GM12892 (cell line): Measurements from ENCODE around the gene ADGRL2.
"Not testable (repeated sequence)": the region's sequence is repeated elsewhere in the genome, so short reads cannot be mapped to it uniquely, and the experiment has no call there.

Experiments used
- DNase-seq: peaks from one replicate; pipeline ENCODE4 v3.0.0; 2011; ENCODE audit not compliant: insufficient read length
- FAIRE-seq: peaks from 2 replicates; lab custom pipeline; 2011; peaks lifted over from hg19 to GRCh38; lab: Jason Lieb, UNC
- POLR2A ChIP-seq: IDR thresholded peaks from 2 replicates; pipeline ENCODE4 v1.6.1; 2011; ENCODE audit warnings: low read depth, low read length, control low read depth
- POLR2AphosphoS5 ChIP-seq: IDR thresholded peaks from 2 replicates; pipeline ENCODE4 v1.6.1; 2011; ENCODE audit warnings: low read depth, low read length, control low read depth
- TAF1 ChIP-seq: IDR thresholded peaks from 2 replicates; pipeline ENCODE4 v1.6.1; 2011; ENCODE audit warnings: low read depth, mild to moderate bottlenecking, control low read depth, low read length, borderline replicate concordance

ADGRL2 gene

GRCh38 chr1:81867235-81867634, 66.5 kb downstream of the ADGRL2 start:
- DNase-seq (no peak), FAIRE-seq (no peak)
- TF ChIP-seq POLR2AphosphoS5 (no peak), POLR2A (no peak), TAF1 (no peak)

DNA sequence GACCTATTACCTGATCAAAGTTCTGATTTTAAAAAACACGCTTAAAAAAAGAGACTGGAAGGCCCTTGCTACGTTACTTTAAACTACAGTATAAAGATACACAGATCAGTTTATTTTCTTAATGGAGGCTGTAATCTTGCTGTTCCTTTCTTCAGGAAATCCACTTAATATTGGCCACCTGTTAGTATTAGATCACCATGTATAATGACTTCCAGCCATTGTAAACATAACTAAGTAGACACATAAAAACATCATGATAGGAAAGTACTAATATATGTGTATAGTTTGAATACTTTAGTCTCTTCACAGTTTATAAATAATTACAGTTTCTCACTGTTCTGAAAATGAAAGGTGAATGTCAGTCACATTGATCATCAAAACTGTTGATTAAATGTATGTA, 68.6 kb downstream of the ADGRL2 start:
- TF ChIP-seq POLR2A: no peak
- TF ChIP-seq TAF1: no peak
- TF ChIP-seq POLR2AphosphoS5: no peak
- DNase-seq (no peak), FAIRE-seq (no peak)

- FAIRE-seq, DNase-seq: not testable (repeated sequence)
These were observed 70.4 kb downstream of the ADGRL2 start for GRCh38 chr1:81871091-81871490.

DNA sequence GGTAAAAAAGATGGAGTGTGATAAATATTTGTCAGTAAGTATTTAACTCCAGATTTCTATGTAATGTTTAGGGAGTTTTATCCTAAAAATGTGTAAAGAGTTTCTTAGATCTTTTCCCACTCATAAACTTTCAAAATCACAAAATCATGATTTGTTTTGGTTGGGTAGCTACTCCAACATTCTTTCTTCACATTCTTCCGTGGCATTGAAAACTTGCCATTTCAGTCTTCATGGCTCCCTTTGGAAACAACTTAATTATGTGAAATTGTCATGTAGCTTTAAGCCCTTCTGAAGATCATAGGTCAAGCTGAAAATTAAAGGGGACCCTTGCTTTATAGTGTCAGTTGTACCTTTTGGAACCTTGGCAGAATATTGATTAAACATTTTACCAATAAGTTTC, 73.2 kb downstream of the ADGRL2 start:
- FAIRE-seq (no peak), DNase-seq (no peak)
- TF ChIP-seq POLR2AphosphoS5 (no peak), POLR2A (no peak), TAF1 (no peak)

DNA sequence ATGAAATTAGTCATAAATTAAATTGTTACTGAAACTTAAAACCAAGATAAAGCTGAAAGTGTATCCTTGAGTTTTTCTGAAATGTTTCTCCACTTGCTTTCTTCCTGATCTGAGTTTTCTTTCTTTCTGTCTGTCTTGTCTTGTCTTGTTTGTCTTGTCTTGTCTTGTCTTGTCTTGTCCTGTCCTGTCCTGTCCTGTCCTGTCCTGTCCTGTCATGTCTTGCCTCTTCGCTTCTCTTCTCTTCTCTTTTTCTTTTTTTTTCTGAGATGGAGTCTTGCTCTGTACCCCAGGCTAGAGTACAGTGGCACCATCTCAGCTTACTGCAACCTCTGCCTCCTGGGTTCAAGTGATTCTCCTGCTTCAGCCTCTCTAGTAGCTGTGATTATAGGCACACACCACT, 73.7 kb downstream of the ADGRL2 start:
- FAIRE-seq (no peak), DNase-seq (no peak)
- no peak for TF ChIP-seq POLR2AphosphoS5
- no peak for TF ChIP-seq POLR2A
- no peak for TF ChIP-seq TAF1

- FAIRE-seq (no peak), DNase-seq (no peak)
- TF ChIP-seq TAF1: no peak
These were observed 74.2 kb downstream of the ADGRL2 start for GRCh38 chr1:81874940-81875339.

- DNase-seq (no peak), FAIRE-seq (no peak)
- TF ChIP-seq POLR2A (no peak), POLR2AphosphoS5 (no peak), TAF1 (no peak)
These were observed 76.4 kb downstream of the ADGRL2 start for GRCh38 chr1:81876901-81877733.

GRCh38 chr1:81877940-81878339, 77.2 kb downstream of the ADGRL2 start:
- DNase-seq: no peak
- TF ChIP-seq POLR2AphosphoS5 (no peak), TAF1 (no peak), POLR2A (no peak)
- no peak for FAIRE-seq

DNA sequence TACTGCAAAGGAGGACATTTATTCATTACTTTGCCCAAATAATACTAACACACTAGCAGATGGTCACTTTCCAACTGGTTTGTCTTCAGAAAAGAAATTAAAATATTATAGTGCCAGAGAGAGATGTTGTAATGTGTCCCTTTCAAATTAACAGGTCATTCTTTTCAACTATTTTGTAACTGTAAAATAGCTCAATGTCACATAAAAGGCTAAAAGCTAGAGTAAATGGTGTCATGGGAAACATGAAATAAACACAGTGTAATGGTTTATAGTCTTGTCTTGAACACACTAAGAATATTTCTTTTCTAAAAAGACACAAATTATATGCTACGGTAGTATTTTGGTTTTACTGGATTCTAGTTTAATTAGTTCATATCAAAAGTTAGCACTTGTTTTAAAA, 77.8 kb downstream of the ADGRL2 start:
- DNase-seq: no peak
- FAIRE-seq: no peak
- TF ChIP-seq POLR2A (no peak), POLR2AphosphoS5 (no peak), TAF1 (no peak)

- TF ChIP-seq POLR2A (no peak), POLR2AphosphoS5 (no peak), TAF1 (no peak)
- DNase-seq: no peak
- FAIRE-seq: no peak
These were observed 80.0 kb downstream of the ADGRL2 start for GRCh38 chr1:81880781-81881180.

- FAIRE-seq (no peak), DNase-seq (no peak)
- TF ChIP-seq POLR2AphosphoS5 (no peak), POLR2A (no peak), TAF1 (no peak)
These were observed 84.6 kb downstream of the ADGRL2 start for GRCh38 chr1:81885291-81885690.

DNA sequence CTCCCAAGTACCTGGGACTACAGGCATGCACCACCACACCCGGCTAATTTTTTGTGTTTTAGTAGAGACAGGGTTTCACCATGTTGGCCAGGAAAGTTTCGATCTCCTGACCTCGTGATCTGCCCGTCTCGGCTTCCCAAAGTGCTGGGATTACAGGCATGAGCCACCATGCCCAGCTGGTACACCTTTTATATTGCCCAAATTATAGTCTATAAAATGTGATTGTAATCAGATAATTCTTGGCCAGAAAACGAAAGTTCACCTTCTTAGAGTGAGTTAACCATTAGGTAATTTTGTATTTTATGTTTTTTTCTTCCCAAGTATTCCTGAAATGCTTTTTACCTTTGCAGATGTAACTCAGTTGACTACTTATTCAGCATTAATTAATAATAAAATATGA, 85.6 kb downstream of the ADGRL2 start:
- FAIRE-seq, DNase-seq: not testable (repeated sequence)

GRCh38 chr1:81887421-81888144, 86.8 kb downstream of the ADGRL2 start:
- TF ChIP-seq POLR2AphosphoS5 (no peak), POLR2A (no peak), TAF1 (no peak)
- DNase-seq (no peak), FAIRE-seq (no peak)
